Dedifferentiated amniotic fluid mesenchymal stem cell (primary cell): ENCODE results near the gene OBSCN.
"Not testable (repeated sequence)": the region's sequence is repeated elsewhere in the genome, so short reads cannot be mapped to it uniquely, and the experiment has no call there.

Experiments
- DNase-seq: peaks from one replicate; pipeline ENCODE4 v3.0.0-alpha.2; 2016; ENCODE audit errors: extremely low spot score

OBSCN gene

DNA sequence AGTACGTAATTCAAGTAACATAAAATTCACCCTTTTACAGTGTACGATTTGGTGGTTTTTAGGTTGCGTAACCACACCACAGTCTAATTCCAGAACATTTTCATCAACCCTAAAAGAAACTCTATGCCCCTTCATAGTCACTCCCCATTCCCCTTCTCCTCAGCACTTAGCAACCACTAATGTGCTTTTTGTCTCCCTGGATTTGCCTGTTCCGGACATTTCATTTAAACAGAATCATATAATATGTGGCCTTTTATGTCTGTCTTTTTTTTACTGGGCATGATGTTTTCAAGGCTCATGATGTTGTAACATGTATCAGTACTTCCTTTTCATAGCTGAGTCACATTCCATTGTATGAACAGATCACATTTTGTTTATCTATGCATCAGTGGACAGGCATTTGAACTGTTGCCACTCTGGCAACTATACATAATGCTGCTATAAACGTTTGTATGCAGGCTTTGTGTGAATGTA, 20.8 kb downstream of the OBSCN start:
- DNase-seq = peak; percentile 95

DNA sequence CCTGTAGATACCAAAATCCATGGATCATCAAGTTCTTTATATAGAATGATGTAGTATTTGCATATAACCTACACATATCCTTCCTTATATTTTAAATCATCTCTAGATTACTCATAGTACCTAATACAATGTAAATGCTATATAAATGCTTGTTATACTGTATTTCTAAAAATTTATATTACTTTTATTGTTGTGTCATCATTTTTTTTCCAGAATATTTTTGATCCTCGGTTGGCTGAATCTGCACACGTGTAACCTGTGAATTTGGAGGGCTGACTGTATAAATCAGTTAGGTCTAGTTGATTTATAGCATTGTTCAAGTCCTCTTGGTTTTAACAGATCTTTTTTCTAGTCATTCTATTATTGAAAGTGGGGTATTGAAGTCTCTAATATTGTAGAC, 23.3 kb downstream of the OBSCN start:
- no peak for DNase-seq

DNA sequence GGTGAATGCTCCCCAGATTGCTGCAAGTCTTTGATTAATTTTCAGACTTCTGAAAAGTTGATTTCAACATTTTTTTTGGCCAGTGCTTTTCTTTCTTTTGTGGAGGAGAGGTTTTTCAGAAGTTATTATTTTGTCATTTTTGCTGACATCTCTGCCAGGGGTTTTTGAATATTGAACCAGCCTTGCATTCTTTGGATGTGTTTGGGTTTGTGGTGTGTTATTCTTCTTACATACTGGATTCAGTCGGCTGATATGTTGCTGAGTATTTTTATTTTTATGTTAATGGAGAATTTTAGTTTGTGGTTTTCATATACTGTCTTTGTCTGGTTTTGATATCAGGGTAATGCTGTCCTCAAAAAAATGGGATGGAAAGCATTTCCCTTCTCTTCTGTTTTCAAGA, 25.3 kb downstream of the OBSCN start:
- DNase-seq = no peak

- DNase-seq = no peak
Observed at GRCh38 chr1:228234921-228235320, 27.1 kb downstream of the OBSCN start.

DNA sequence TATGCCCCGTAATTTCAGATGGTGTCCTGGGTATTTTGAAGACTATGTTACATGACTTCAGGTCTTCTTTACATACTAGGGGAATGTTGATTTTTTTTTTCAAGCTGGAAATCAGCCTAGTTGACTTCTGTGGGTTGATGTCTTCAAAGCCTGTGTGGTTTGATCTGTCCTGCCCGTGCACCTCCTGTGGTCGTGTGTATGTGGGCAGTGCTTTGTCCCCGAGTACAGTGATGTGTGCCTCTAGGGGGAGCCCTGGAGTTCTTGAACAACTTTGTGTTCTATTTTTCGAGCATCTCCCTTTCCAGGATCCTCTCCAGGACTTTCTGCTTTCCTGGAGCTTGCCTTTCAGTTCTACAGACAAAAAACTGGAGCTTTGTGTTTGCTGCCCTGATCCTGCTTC, 28.9 kb downstream of the OBSCN start:
- DNase-seq = no peak

DNA sequence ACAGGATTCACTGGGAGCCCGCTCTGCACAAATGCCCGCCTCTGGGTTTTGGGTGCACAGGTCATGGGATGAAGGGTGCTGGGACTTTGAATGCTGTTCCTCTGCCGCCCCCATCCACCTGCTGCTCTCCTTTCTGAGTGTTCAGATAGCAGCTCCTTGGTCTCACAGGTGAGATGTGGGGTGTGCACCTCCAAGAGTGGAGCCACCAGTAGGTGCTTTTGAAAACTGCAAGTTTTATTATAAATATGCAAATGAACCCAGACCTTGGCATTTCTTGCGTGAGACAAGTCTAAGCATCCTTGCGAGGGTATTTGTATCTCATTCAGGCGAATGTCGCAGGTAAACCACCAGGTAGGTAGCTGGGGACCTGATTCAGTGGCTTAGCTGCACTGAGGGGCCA, 30.2 kb downstream of the OBSCN start:
- no peak for DNase-seq

DNA sequence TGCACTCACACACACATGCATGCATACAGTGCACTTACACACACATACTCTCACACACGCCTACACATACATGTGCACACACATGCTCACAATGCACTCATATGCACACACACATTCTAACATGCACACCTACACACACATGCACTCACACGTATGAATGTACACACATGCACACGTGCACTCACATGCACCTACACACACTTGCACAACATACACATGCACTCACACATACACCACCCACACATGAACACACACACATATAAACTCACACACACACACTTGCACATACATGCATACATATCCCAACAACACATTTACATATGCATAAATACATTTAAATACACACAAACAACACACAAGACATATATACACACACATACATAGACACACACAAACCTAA, 30.6 kb downstream of the OBSCN start:
- no peak for DNase-seq

DNA sequence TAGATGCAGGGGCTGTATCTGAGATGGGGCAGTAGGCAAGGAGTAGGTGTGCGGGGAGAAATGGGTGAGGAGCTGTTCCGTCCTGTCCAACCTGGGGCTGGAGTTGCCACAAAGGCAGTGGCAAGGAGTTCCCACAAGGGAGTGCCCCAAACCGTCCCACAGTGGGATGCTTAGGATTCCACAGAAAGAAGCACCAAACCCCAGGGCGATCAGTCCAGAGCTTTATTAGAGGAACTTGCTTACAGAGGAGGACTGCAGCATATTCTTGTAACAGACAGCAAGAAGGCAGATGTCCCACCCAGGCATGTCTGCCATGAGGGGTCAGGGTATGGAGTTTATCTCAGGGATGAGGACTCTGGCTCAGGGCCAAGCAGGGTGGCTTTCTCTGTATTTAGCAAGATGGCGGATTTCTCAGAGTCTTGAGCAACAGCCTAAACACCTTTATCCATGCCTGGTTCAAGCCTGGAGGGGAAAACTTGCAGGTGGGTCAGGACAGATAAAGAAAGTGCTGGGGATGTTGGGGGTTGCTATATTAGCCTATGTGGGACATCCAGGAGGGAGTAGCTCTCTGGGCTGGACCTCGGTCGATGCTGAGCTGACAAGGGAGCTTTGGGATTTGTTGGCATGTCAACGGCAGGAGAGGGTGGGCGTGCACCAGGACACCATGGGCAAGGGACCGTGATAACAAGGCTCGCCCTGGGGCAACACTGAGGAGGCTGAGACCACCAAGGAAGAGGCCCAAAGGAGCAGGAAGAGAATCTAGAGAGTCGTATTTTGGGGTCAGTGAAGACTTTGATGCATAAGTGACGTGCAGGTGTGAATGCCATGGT, 32.8 kb downstream of the OBSCN start:
- no peak for DNase-seq

- DNase-seq = no peak
Observed at GRCh38 chr1:228241259-228241658, 33.4 kb downstream of the OBSCN start.

DNA sequence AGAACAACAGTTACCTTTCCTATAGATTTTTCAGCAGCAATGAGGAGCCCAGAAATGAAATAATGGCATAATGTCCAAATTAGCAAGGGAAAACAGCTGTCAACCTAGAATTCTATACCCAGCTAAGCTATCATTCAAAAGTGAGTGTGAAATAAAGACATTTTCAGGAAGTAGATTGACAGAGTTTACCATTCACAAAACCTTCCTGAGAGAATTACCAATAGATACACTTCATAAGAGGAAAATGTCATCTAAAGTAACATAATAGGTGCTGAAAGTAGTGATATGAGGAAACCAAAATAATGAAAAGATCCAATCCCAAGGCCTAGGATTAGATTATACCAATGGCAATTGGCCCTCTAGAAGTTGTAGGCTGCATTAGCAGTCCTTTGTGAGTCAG, 34.6 kb downstream of the OBSCN start:
- no peak for DNase-seq

DNA sequence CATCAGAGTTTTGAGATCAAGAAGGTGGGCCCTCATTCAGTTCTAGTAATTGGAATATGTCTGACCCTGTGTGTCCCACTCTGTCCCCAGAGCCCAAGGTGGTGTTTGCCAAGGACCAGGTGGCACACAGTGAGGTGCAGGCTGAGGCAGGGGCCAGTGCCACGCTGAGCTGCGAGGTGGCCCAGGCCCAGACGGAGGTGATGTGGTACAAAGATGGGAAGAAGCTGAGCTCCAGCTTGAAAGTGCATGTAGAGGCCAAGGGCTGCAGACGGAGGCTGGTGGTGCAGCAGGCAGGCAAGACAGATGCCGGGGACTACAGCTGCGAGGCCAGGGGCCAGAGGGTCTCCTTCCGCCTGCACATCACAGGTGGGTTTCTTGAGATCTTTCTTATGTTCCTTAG, 35.2 kb downstream of the OBSCN start:
- no peak for DNase-seq

- DNase-seq = not testable (repeated sequence)
Observed at GRCh38 chr1:228243989-228244388, 36.1 kb downstream of the OBSCN start.

- no peak for DNase-seq
Observed at GRCh38 chr1:228245111-228245510, 37.3 kb downstream of the OBSCN start.

- no peak for DNase-seq
Observed at GRCh38 chr1:228246216-228246900, 38.5 kb downstream of the OBSCN start.

DNA sequence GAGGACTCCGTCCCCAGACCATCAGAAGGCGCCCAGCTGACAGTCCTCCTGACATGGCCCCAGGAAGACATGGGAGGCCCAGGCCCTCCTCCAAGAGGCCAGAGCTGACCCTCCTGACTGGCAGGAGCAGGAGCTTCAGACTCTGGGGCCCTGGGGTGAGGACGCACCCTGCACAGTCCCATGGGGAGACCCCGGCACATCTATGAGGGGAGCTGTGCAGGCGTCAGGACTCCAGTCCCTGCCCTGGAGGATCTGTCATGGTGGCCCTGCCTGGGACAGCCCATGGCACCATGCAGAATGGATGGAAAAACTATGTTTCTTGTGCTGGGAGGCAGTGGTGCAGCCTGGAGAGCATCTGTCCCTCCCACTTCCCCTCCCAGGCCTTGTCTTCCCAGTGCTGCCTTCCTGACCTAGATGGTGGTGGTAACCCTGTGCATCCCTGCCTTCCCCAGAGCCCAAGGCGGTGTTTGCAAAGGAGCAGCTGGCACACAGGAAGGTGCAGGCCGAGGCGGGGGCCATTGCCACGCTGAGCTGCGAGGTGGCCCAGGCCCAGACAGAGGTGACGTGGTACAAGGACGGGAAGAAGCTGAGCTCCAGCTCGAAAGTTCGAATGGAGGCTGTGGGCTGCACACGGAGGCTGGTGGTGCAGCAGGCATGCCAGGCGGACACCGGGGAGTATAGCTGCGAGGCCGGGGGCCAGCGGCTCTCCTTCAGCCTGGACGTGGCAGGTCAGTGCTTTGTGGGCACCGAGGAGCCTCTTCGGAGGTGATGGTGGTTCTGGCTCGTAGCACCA, 41.9 kb downstream of the OBSCN start:
- DNase-seq = no peak

GRCh38 chr1:228252476-228252875, 44.6 kb downstream of the OBSCN start:
- DNase-seq = not testable (repeated sequence)

- DNase-seq = no peak
Observed at GRCh38 chr1:228256626-228257375, 49.0 kb downstream of the OBSCN start.

DNA sequence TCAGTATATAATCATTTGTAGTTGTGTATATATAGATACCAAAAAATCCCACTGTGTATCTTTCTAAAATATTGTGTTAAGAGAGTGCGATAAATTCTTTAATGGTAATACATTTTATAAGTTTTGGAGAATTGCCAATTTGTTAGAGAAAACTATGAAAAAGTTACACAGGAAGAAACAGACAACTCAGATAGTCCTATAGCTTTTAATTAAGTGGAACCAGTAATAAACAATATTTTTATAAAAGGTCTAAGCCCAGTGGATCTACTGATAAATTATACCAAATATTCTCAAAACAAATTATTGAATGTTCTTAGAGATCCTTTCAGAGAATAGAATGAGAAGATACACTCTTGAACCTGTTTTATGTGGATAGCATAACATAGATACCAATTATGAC, 50.6 kb downstream of the OBSCN start:
- DNase-seq = no peak

DNA sequence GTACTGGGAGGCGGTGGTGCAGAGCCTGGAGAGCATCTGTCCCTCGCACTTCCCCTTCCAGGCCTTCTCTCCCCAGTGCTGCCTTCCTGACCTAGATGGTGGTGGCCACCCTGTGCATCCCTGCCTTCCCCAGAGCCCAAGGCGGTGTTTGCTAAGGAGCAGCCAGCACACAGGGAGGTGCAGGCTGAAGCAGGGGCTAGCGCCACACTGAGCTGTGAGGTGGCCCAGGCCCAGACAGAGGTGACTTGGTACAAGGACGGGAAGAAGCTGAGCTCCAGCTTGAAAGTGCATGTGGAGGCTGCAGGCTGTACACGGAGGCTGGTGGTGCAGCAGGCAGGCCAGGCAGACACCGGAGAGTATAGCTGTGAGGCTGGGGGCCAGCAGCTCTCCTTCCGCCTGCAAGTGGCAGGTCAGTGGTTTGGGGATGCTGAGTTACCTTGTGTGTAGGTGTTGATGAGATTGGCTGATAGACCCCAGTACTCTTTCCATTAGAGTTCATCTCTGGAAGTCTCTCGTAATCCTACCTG, 51.6 kb downstream of the OBSCN start:
- DNase-seq = no peak

DNA sequence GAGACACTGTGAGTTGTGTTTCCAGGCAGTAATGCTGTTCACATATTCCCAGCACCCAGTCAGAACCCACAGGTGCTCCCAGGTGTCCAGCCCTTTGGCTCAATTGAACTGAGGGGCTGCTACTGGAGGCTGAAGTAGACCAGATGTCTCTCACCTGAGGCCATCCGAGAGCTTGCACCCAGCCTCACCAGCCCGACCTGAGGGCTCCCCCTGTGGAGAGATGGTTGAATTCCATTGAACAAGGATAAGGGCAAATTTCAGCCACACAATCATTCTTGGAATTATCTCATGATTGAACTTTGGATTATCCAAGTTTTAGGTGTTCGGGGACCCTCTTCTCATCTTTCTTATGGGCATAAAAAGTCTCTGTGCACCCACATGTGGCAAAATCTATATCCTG, 52.1 kb downstream of the OBSCN start:
- no peak for DNase-seq

- no peak for DNase-seq
Observed at GRCh38 chr1:228261706-228262105, 53.9 kb downstream of the OBSCN start.
